Endometrium (tissue), 2 donors: ENCODE data around the gene RABIF.
A peak's percentile ranks its signal among the peaks of the same experiment; 100 is the strongest.
"Not testable (repeated sequence)": the region's sequence is repeated elsewhere in the genome, so short reads cannot be mapped to it uniquely, and the experiment has no call there.

ENCODE experiments used
- FAIRE-seq: peaks from 2 replicates; lab custom pipeline; 2012; peaks lifted over from hg19 to GRCh38; lab: Jason Lieb, UNC
- donor health status: control.
- donor health status: control.

RABIF gene

DNA sequence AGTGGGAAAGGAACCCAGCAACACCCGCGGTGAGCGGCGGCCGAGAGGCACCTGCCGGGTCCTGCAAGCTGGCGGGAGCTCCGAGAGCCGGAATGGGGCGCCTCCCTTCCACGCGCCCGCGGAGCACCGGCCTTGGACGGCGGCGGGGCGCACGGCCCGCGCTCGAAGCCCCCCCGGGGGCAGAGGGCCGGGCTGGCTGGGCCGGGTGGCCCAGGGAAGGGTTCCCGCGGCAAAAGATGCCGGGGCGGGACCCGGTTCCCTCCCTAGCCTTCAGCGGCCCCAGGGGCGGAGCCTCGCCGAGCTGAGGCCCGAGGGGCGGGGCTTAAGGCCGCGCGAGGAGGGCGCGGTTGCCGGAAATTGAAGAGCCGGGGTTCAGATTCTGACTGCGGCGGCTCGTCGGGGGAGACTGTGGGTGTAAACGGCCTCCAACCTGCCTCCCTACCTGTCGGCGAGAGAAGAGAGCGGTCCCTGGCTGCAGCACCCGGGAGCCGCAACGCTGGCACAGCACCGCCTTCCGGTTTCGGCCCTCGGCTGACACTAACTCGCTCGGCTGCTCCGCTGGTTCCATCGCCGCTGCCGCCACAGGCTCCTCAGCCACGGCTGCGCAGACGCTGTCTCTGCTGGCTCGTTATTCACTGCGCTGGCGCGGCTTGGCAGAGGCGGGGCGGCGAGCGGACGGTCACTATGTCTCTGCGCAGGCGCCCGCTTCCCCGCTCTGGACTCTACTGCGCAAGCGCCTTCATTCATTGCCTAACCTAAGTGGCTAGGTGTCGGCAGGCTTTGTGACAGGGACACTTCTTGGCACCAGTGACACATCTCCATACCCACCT lies at the start of gene RABIF:
RABIF (minus strand) TSS at position 619 of the 830 bp plus-strand sequence; CDS start at position 568, 51 bp downstream.
- FAIRE-seq, result peak; percentile 21

DNA sequence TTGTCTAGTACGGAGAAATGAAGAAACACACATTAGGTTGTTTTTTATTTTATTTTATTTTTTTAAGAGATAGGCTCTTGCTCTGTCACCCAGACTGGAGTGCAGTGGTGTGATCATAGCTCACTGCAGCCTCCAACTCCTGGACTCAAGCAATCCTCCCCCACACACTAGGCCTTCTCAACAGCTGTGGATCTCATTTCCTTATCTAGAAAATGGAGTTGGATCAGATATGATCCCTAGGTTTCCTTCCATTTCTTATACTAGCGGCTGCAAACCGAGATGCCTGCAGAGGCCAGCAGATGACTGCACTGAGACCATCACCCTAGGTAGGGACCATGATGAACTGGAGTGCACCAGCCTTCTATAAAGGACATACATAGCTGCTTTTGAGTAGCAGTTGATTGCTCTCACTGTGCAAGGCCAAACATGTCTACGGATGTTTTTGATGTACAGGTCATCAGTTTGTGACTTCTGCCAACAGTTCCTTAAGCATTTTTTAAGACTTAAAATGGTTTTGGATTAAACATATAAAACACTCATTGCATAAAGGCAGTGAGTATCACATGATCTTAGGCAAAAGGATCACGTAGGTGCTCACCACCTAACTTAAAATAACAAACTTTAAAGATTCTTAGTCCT lies 49.5 kb upstream of the RABIF start:
- no peak for FAIRE-seq

DNA sequence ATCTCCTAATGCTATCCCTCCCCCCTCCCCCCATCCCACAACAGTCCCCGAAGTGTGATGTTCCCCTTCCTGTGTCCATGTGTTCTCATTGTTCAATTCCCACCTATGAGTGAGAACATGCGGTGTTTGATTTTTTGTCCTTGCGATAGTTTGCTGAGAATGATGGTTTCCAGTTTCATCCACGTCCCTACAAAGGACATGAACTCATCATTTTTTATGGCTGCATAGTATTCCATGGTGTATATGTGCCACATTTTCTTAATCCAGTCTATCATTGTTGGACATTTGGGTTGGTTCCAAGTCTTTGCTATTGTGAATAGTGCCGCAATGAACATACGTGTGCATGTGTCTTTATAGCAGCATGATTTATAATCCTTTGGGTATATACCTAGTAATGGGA lies 47.5 kb upstream of the RABIF start:
- not testable (repeated sequence) for FAIRE-seq

DNA sequence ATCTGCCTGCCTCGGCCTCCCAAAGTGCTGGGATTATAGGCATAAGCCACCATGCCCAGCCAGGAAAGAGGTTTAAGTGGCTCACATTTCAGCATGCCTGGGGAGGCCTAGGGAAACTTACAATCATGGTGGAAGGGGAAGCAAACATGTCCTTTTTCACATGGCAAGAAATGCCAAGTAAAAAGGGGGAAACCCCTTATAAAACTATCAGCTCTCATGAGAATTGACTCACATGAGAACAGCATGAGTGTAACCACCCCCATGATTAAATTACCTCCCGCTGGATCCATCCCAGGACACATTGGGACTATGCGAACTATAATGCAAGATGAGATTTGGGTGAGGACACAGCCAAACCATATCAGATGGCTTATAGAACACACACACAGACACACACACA lies 46.9 kb upstream of the RABIF start:
- FAIRE-seq, result no peak

DNA sequence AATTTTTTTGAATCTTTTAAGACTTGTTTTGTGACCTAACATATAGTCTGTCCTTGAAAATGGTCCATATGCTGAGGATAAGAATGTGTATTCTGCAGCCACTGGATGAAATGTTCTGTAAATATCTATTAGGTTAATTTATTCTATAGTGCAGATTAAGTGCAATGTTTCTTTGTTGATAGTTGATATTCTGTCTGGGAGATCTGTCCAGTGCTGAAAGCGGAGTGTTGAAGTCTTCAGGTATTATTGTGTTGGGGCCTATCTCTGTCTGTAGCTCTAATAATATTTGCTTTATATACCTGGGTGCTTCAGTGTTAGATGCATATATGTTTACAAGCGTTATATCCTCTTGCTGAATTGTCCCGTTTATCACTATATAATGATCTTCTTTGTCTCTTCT lies 45.8 kb upstream of the RABIF start:
- no peak for FAIRE-seq

DNA sequence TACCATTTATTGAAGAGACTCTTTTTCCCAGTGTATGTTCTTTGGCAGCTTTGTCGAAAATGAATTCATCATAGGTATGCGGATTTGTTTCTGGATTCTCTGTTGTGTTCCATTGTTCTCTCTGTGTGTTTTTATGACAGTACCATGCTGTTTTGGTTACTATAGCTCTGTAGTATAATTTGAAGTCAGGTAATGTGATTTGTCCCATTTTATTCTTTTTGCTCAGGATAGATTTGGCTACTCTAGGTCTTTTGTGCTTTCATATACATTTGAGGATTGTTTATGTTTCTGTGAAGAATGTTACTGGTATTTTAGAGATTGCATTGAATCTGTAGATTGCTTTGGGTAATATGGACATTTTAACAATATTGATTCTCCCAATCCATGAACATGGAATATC lies 43.5 kb upstream of the RABIF start:
- no peak for FAIRE-seq

DNA sequence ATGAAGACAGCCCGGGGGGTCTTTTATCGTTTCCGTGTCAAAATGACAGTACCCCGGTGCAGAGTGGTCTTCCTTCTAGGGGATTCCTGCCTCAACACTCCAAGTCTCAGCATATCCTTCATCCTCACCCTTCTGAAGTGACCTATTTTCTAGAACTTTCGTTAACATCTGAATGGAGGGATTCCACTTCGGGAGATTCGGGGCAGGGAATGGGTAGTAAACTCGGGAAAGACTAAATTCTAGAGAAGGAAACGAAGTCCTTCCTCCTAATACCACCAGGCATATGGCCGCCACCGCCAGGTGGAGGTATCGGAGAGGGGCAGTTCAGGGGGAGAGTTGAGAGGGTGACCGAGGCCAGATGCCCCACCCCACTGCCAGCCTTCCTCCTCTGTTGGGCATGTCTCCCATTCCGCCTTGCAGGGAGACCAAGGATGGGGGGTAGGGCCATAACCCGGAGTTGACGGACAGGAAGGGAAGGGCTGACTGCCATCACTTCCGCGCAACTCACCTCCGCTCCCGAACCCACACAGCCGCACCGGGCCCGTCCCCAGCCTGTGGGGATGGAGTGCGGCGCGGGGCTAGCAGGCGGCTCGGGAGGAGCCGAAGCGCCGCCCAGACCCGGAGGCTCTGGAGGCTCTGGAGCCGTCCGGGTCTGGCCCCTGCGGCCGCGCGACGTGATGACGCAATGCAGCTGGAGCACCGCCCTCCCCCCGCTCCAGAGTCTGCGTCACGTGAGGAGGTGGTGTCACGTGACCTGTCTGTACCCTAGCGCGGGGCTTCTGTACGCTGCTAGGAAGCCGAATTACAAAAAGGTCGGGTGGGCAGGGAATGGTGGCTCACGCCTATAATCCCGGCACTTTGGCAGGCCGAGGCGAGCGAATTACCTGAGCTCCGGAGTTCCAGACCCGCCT lies 37.9 kb upstream of the RABIF start, which contains the start of gene KLHL12:
KLHL12 (minus strand) TSS at position 654 of the 911 bp plus-strand sequence. CDS start 2,072 bp downstream, outside the sequence.
- FAIRE-seq, result no peak

DNA sequence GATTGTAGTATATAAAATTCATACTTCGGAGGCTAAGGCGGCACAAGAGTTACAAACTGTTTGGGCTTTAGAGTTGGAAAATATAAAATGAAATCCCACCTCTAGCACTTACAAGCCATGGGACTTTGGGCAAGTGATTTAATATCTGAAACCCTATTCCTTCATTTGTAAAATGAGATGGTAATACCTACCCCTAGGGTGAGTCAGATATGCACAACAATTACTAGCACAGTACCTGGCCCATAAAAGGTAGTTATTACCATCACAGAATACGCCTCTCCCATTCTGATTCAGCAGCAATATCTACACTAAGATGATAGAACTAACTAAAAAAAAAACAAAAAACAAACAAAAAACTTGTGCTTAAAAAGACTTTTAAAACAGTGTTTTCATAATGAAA lies 34.6 kb upstream of the RABIF start:
- FAIRE-seq, result no peak

DNA sequence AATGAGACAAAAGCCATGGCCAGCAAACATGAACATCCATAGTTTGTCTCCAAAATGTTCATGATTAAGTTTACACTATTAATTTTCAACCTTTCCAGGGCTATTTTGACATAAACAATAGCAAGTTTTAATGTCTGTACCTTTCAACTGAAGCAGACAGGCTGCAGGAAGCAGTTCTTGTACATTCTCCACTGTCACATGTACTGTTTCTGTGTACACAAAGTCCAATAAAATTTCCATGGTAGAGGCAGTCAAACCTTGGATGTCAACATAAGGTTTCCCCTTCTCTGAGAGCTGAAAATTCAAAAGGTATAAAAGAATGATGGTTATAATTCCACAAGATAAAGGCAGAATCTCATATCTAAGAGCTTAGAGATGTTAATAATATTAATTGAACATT lies 30.7 kb upstream of the RABIF start:
- FAIRE-seq, result no peak

DNA sequence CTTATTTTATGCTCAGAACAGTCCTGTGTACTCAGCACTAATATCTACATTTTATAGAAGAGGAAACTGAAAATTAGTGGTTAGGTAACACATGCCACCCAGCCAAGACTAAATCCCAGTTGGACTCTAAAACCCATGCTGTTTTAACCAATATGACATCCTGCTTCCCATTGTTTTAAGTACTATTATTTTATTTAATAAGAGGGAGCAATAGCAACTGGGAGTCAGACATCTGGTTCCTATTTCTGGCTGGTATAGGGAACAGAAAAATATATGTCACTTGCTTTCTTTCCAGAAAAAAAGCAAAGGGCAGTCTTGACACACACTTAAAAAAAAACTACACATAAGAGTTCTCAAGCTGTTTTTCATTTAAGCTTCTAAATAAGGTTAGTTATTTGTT lies 26.2 kb upstream of the RABIF start:
- no peak for FAIRE-seq

DNA sequence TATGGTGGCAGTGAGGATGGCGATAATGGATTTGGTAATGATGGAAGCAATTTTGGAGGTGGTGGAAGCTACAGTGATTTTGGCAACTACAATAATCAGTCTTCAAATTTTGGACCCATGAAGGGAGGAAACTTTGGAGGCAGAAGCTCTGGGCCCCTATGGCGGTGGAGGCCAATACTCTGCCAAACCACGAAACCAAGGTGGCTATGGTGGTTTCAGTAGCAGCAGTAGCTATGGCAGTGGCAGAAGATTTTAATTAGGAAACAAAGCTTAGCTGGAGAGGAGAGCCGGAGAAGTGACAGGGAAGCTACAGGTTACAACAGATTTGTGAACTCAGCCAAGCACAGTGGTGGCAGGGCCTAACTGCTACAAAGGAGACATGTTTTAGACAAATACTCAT lies 23.5 kb upstream of the RABIF start:
- FAIRE-seq, result not testable (repeated sequence)

DNA sequence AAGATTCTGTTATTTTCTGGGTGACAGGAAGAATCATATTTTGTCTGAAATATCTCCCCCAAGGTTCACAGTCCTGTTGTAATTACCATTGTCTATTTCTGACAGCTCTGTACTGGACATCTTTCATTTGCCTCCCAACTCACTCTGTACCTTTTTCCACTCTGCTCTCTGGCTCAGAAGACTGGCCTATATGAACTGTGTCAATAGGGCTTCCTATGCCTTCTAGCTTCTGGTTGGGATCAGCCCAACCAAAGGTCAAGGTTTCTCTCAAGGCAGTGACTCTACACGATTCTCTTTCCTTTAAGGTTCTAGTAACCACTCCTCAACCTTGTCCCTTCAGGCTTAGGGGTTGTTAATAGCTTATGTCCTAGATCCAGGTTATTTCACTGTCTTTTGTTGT lies 20.5 kb upstream of the RABIF start:
- FAIRE-seq, result no peak

DNA sequence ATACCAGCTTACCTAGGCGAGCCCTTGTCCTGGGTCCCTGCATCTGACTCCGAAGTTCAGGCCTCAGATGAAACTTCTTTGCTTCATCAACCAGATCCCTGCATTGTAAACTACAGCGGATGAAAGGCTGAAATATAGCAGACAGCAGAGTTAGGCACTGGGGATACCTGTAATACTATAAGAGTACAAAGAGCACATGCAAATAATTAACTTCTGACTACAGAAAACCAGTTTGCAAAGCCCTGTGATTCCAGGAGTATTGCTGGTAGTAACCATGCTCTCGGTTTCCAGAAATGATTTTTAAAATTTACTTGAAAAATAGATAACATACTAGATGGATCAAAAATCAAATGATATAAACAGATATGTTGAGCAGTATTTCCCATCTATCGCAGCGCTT lies 20.0 kb upstream of the RABIF start:
- no peak for FAIRE-seq

DNA sequence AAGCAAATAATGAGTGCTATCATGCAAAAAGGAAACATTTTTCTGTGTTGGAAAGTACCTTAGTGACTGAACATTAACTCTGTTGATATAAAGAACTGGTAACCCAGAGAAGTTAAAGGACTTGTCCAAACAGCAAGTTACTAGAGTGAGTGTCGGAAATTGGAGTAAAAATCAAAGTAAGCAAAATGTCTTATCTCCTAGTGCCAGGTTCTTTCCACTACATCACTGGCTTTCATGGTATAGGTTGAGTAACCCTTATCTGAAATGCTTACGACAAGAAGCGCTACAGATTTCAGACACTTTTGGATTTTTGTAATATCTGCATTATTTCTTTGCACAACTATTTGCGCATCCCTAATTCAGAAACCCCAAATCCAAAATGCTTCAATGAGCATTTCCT lies 16.4 kb upstream of the RABIF start:
- no peak for FAIRE-seq

DNA sequence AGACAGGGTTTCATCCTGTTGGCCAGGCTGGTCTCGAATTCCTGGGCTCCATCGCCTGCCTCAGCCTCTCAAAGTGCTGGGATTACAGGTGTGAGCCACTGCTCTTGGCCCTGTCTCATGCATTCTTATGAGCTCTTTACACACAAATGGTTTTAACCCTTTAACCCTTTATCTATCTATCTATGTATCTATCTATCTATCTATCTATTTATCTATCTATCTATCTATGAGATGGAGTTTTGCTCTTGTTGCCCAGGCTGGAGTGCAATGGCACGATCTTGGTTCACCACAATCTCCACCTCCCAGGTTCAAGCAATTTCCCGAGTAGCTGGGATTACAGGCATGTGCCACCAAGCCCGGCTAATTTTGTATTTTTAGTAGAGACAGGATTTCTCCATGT lies 14.9 kb upstream of the RABIF start:
- not testable (repeated sequence) for FAIRE-seq

DNA sequence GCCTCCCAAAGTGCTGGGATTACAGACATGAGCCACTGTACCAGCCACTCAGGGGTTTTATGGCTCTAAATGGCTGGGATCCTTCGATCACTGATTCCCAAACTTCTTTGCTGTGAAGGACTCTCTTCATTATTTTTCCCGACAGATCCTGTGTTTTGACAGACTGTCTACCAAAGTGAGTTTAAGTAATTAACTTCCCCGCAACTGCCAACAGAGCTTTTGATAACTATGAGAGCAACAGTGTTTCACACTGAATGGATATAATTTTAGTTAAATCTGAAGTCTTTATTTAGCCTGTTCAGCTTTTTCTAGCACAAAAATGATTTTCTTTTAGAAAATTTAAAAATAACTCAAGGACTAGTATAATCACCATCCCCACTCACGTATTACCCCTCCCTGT lies 12.6 kb upstream of the RABIF start:
- FAIRE-seq, result no peak

DNA sequence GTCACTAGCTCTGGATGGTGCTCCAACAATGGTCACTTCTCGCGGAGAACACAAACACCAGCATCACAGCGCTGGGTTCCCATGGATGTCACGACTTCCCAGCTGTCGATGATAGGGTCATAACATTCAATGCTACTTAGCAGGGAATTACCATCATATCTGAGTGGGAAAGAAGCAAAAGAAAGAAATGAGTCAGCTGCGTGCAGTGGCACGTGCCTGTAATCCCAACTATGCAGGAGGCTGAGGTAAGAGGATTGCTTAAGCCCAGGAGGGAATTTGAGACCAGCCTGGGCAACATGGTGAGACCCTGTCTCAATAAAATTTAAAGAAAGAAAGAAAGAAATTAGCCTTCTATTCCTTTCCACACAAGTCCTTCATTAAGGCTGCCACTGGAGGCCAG lies 3.6 kb upstream of the RABIF start:
- FAIRE-seq, result no peak

DNA sequence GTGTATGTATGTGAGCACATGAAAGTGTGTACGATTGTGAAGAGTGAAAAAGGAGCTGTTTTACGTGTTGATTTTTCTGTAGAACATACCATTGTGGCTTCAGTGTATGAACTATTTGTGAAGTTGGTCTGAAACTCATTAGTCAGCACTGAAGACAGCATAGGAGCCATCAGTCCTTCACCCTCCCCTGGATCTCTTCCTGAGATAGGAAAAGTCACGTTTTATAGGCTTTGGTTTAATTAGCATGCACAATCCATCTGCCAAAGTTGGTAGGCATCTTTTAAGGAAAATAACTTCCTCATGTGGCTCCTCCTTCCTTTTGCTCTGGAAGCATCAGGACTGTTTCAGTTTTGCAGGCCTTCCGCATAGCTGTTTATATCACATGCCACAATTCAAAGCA lies 1.4 kb upstream of the RABIF start:
- no peak for FAIRE-seq

DNA sequence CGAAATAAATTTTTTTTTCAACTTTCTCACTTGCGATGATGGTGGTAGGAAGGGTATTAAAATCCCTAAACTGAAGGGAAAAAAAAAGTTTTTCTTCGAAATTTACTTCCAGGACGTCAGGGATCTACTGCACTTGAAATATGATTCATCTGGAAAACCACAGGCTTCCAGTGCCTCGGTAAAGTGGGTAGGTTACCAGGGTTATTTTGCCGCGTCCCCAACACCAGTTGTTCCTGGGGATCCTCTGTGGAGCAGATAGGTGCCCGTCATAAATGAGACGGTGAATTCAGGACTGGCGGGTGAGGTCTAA lies 773 bp downstream of the RABIF start:
- no peak for FAIRE-seq

DNA sequence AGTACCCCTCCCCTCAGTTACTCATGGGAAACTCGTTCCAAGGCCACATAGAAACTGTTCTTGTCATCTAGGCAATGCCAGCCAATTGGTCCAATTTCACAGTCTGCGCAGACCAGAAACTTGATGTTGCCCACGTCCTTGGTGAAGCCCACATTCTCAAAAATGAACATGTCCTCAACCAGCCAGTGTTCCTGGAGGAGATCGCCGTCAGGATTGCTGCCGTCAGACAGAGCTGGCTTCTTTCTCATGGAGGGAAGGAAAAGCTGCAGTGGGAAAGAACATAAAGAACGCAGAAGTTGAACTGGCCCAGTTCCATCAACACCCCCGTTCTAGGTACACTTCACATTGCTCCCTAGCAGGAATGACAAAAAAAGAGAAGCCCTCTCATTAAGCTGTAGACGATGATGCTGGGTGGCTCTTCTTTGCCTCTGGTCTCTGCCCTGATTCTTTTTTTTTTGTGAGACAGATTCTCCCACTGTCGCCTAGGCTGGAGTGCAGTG lies 7.9 kb downstream of the RABIF start:
- no peak for FAIRE-seq

DNA sequence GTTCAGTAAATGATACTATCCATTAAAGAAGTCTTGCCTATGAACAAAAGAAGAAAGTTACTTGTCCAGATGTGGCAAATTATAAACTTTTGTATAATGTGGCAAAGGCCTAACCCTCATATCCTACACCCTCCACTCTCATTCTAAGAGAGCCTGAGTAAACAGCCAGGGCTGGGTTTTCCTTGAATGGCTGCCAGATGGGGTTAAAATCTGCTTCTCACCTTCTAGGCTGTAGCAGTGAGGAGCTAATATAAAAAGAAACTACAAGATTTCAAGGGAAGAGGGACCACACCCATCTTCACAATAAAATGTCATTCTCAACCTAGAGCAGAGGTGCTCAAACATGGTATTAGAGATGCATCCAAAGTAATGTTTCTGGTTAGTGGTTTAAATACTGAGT lies 8.9 kb downstream of the RABIF start:
- no peak for FAIRE-seq

DNA sequence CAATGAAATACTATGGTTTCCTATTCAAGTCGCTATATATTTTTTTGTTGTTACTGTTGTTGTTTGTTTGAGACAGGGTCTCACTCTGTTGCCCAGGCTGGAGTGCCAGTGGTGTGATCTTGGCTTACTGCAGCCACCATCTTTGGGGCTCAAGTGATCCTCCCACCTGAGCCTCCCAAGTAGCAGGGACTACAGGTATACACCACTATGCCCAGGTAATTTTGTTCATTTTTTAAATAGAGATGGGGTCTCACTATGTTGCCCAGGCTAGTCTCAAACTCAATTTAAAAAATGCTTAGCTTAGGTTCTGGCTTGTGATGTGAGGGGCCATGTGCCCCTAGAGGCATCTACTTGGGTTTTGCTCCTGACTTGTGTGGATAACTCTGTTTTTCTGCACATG lies 9.8 kb downstream of the RABIF start:
- no peak for FAIRE-seq

DNA sequence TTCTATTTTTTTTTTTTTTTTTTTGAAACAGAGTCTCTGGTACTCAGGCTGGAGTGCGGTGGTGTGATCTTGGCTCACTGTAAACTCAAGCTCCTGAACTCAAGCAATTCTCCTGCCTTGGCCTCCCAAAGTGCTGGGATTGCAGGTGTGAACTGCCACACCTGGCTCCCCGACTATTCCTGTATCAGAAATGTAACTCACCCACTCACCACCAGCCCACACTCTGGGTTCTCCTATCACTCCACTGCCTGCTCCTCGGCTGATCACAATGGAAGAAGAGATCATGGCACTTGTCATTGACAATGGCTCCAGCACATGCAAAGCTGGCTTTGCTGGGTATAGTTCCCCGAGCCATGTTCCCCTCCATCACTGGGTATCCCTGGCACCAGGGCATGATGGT lies 15.9 kb downstream of the RABIF start:
- no peak for FAIRE-seq
